Ovary (tissue), 9 donors: Measurements from ENCODE around the gene ABHD10. TPM values are rescaled to one million over a fixed set of nuclear protein-coding genes. Genes with fewer than 3 reads are reported as not detected.
A peak's percentile ranks its signal among the peaks of the same experiment; 100 is the strongest.

Experiments
- DNase-seq, 5 donors: peaks; one replicate each; pipeline ENCODE4 v3.0.0-alpha.2; 2019 to 2020
- H3K27ac ChIP-seq, 2 donors: fragments of 200-600 bp; one replicate each; pipeline versions ENCODE4 v1.5.1 to v1.8.0; 2019 to 2022
- H3K27me3 ChIP-seq: fragments of 200-600 bp; one replicate; pipeline ENCODE4 v1.8.0; 2022
- H3K36me3 ChIP-seq: fragments of 200-600 bp; sonication (generic); one replicate; pipeline ENCODE4 v1.5.1; 2019
- H3K4me1 ChIP-seq: one replicate; pipeline ENCODE4 v1.8.1; 2013; ENCODE audit warnings: mild to moderate bottlenecking, moderate library complexity; ENCODE audit not compliant: insufficient read depth
- H3K4me3 ChIP-seq: fragments of 200-600 bp; sonication (generic); one replicate; pipeline ENCODE4 v1.5.1; 2017
- H3K9me3 ChIP-seq, 2 donors: fragments of 200-600 bp in 1 of 2; sonication (generic) in 1 of 2; one replicate each; pipeline versions ENCODE4 v1.5.1 to v1.8.1; 2013 to 2019; ENCODE audit warnings: mild to moderate bottlenecking in 1 of 2, moderate library complexity in 1 of 2
- CTCF ChIP-seq, 3 donors: fragments of 450-650 bp in 2 of 3; fragments of 200-600 bp in 1 of 3; IDR thresholded peaks; one replicate each; pipeline versions ENCODE4 v1.5.1 to v1.8.0; 2016 to 2022; ENCODE audit warnings: antibody characterized with exemption in 3 of 3, mild to moderate bottlenecking in 1 of 3
- EP300 ChIP-seq: sonication (generic); formaldehyde crosslinking; IDR thresholded peaks from one replicate; pipeline ENCODE4 v1.6.1; 2017; ENCODE audit warnings: antibody characterized with exemption
- POLR2A ChIP-seq: fragments of 450-650 bp; IDR thresholded peaks from one replicate; pipeline ENCODE4 v1.6.1; 2017; ENCODE audit warnings: antibody characterized with exemption, mild to moderate bottlenecking, moderate library complexity
- WGBS, 3 donors: extraction: QIAGEN DNeasy Blood & Tissue Kit in 1 of 3; methylation state at CpG; one replicate each; pipeline versions ENCODE4 v1.1.5 to v1.1.7; 2013 to 2017; 5-methylcytosine and 5-hydroxymethylcytosine counted together
- intact Hi-C, 4 donors: fragments of 100-400 bp; cut with DNase I; formaldehyde crosslinking; loops; one replicate each; pipeline versions ENCODE4 v1.11.0 to v1.15.1; 2022 to 2023
- polyA plus RNA-seq, 2 donors: library from polyadenylated mRNA; stranded (reverse); fragments of 200-250 nt in 1 of 2; fragments of 350-450 nt in 1 of 2; fragmentation: Illumina TruSeq in 1 of 2; extraction: RNeasy Lipid Tissue Mini Kit (QIAGEN cat#74804) in 1 of 2; gene quantifications; one replicate each; pipeline ENCODE4 v1.2.3, GENCODE V29; 2013 to 2014
- total RNA-seq, 7 donors: library from RNA; depleted of rRNA in 2 of 7; stranded (reverse); fragments of >200 nt in 2 of 7; fragmentation: NEBNext Ultra II Directional in 3 of 7; extraction: Animal tissue kit (Norgen Biotek cat#: 25700) in 3 of 7; gene quantifications; one replicate each; pipeline versions ENCODE4 v1.1.0 to v1.2.4, GENCODE V29; 2016 to 2023
- donor health status: DM: no; HTN: no; CAD: no; lungs with moderate emphysema.
- donor health status: DM: no; HTN: no; CAD: no.
- donor health status: Bipolar disorder and iron deficiency.
- donor health status: DM: yes; HTN: yes; CAD: no.
- donor health status: DM: no; HTN: no; CAD: no.
- donor health status: DM: yes; HTN: yes; CAD: no.

ABHD10 gene
- total and polyA plus RNA-seq, 9 donors, result 18.2 to 37.0 (median 27.9) TPM

- no peak overlapping the region for H3K27ac ChIP-seq
- no peaks in the 10 kb centered on the region for H3K36me3 ChIP-seq
- no peaks in the 10 kb centered on the region for H3K9me3 ChIP-seq
- intact Hi-C loops, result no loop called here
- TF ChIP-seq EP300 (no peak), POLR2A (no peak), CTCF (IDR thresholded peaks at IDR 0.05) (no peak)
- H3K4me3 ChIP-seq, result peak overlapping the region; percentile 30
- DNase-seq, result no peak
- 29 to 37% (median 30%) methylated on average over 19 of the region's 19 CpGs for WGBS, 3 donors
- peaks cover 2% of the 10 kb centered on the region for H3K4me1 ChIP-seq
- no peaks in the 10 kb centered on the region for H3K27me3 ChIP-seq
Measured at GRCh38 chr3:111999484-112000324, 20.9 kb downstream of the ABHD10 start.

GRCh38 chr3:112000367-112000771 lies 21.5 kb downstream of the ABHD10 start:
- TF ChIP-seq POLR2A (no peak), CTCF (IDR thresholded peaks at IDR 0.05) (no peak), EP300 (no peak)
- Histone ChIP-seq H3K27ac (no peak overlapping the region), H3K9me3 (no peaks in the 10 kb centered on the region), H3K36me3 (no peaks in the 10 kb centered on the region), H3K27me3 (no peaks in the 10 kb centered on the region), H3K4me1 (peaks cover 2% of the 10 kb centered on the region), H3K4me3 (no peak overlapping the region)
- DNase-seq, result no peak
- WGBS, 3 donors, result 91 to 96% (median 91%) methylated on average over 5 of the region's 5 CpGs
- intact Hi-C loops, result no loop called here

- Histone ChIP-seq H3K4me1 (peaks cover 2% of the 10 kb centered on the region), H3K27ac (no peak overlapping the region), H3K4me3 (no peak overlapping the region), H3K36me3 (no peaks in the 10 kb centered on the region), H3K9me3 (no peaks in the 10 kb centered on the region), H3K27me3 (no peaks in the 10 kb centered on the region)
- intact Hi-C loops, result no loop called here
- TF ChIP-seq CTCF (IDR thresholded peaks at IDR 0.05), result no peak
- no peak for TF ChIP-seq POLR2A
- no peak for TF ChIP-seq EP300
- no peak for DNase-seq
- WGBS, 3 donors, result 79 to 92% (median 79%) methylated on average over 2 of the region's 2 CpGs
Measured at GRCh38 chr3:112000966-112001365, 22.1 kb downstream of the ABHD10 start.

DNA sequence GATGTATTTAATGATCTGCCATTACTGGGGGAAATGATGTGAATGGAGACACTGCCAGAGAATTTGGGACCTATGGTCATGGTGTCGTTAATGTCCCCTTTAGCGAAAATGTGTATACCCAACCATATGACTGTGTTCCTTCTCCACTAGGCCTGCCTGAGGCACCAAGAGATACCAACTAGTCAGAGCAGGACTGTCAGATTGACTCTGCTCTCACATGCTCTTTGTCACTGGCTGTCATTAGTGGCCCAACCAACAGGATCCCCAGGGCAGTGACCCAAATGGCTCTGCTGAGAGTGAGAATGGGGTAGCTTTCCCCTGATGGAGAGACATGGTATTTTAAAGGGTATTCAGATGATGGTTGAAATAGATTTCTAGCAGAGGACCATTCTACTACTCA lies 22.7 kb downstream of the ABHD10 start:
- WGBS, 3 donors, result 98 to 99% (median 98%) methylated on average over 2 of the region's 2 CpGs
- H3K4me1 ChIP-seq, result peaks cover 2% of the 10 kb centered on the region
- TF ChIP-seq POLR2A (no peak), CTCF (IDR thresholded peaks at IDR 0.05) (no peak), EP300 (no peak)
- intact Hi-C loops, result no loop called here
- no peaks in the 10 kb centered on the region for H3K27me3 ChIP-seq
- H3K27ac ChIP-seq, result no peak overlapping the region
- H3K36me3 ChIP-seq, result no peaks in the 10 kb centered on the region
- H3K4me3 ChIP-seq, result no peak overlapping the region
- H3K9me3 ChIP-seq, result no peaks in the 10 kb centered on the region
- DNase-seq, result no peak
